NCI-H2196 (cell line): ENCODE measurements around the gene DEPP1.
"Not testable (repeated sequence)": the region's sequence is repeated elsewhere in the genome, so short reads cannot be mapped to it uniquely, and the experiment has no call there.

Experiments used
- DNase-seq: peaks from one replicate; lab custom pipeline; 2025; ENCODE audit not compliant: unreplicated experiment; lab: John Stamatoyannopoulos, UW

Gene DEPP1, protein sequence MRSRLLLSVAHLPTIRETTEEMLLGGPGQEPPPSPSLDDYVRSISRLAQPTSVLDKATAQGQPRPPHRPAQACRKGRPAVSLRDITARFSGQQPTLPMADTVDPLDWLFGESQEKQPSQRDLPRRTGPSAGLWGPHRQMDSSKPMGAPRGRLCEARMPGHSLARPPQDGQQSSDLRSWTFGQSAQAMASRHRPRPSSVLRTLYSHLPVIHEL

DNA sequence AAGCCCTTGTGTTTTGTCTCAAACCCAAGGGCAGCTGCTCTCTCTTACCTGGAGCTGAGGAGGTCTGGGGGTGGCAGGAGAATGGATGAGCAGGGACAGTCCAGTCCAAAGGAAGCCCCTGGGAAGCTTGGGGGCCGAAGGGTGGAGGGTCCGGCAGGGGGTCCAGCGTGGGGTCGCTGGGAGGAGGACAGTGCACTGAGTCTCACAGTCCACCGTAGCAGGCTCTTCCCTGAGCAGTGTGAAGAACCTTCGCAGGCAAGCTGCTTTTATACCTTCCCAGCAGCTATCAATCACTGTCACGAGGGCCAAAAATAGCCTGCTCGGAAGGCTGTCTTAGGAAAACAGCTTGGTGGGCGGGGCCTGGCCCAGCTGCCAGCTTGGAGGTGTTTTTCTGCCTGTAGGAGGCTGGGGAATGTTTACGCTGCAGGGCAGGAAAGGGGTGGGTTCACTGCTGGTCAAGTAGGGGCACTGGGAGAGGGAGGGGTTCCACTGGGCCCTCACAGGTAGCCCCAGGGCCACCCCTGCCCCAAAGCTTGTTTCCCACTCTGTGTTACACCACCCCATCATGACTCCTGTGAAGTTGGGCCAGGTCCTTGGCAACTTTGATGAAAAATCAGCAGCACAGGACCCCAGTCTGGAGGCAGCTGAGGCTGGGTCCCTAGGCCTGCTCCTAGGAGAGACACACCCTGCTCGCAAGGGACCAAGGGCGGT, at the start of gene DEPP1:
TSS of gene DEPP1 (minus strand) at position 240 of the 711 bp plus-strand sequence. CDS start 779 bp downstream, outside the sequence.
- DNase-seq = peak; percentile 79

DNA sequence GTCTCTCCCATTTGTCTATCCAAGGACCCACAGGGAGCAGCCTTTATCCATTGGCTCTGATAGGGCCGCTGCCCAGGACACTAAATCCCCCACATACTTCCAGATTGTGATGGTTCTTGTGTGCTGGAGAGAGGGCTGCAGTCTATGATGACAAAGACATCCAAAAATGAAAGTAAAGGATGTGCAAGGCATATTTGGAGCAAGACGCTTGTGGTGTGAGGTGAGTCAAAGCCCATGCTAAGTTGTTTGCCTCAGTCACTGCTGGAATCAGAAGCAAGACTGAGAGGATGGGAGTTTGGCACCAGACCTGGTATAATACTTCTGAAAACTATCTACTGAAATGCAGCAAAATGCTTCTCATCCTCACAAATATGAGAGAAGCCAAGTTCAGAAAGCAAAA, 44.8 kb upstream of the DEPP1 start:
- no peak for DNase-seq

DNA sequence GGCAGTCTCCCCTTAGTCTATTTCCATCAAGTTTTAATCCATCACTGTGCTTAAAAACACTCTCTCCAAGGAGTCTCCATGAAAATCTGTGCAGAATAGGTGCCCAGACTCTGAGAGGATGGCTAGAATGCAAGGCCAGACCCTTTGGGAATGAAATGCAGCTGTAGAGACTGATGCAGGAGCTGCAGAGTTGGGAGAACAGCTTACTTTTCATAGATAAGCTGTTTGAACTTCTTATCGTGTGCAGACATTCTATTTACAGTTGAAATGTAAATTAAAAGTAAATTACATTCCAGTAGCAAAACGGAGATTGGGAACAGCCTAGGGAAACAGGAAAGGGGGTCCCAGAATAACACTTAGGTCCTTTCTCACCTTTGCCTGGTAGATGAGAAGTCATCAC, 37.0 kb upstream of the DEPP1 start:
- no peak for DNase-seq

DNA sequence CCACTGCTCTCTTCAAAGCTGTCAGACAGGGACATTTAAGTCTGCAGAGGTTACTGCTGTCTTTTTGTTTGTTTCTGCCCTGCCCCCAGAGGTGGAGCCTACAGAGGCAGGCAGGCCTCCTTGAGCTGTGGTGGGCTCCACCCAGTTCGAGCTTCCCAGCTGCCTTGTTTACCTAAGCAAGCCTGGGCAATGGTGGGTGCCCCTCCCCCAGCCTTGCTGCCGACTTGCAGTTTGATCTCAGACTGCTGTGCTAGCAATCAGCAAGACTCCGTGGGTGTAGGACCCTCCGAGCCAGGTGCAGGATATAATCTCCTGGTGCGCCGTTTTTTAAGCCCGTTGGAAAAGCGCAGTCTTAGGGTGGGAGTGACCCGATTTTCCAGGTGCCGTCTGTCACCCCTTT, 35.9 kb upstream of the DEPP1 start:
- DNase-seq = not testable (repeated sequence)

DNA sequence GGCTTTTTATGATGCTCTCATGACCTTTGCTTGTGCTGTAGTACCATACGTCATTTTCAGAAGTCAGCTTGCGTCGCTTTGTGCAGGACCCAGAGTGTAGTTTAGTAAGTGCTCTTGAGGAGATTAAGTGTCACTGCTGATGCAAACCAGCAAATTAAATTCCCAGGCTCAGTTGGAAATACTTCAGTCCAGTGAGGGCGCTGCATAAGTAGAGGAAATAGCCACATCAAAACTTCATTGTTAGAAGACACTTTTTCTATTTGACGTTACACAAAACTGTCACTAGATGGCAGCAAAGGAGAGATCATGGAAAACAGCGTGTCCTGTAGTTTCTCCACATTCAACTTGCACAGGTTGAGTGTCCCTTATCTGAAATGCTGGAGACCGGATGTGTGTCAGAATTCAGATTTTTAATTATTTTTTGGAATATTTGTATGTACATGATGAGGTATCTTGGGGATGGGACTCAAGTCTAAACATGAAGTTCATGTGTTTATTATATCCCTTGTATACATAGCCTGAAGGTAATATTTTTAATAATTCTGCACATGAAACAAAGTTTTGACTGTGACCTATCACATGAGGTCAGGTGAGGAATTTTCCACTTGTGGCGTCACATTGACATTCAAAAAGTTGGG, 30.0 kb upstream of the DEPP1 start:
- peak; percentile 66 for DNase-seq

DNA sequence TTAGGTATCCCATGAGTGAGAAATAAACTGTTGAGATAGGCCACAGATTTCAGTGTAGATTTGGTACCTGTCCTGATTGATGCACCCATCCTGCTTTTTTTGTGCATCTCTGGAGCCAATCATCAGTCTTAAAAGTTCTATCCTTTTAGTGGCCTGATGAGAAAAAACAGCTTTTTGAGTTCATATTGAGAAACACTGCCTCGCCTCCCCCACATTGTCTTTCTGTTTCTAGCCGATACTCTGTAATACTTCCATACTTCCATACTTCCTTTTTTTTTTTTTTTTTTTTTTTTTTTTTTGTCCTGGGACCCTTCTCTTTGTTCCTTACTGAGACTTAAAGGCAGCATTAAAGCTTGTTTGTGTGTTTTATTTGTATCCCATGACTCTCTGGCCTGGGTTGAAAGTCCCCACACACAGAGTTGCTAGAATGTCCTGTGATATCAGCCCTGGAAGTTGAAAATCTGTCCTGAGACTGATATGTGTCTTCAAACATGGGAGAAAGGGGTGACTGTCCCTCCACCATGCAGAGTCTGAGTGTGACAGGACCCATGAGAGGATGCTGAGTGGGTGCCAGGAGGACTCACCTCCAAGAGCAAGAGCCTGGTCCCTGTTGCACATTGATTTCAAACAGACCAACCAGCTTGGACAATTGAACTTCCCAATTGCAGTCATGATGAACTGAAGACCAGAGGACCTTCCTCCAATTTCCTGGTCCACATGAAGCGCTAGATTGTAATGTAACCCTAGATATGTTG, 27.8 kb upstream of the DEPP1 start:
- DNase-seq = no peak

DNA sequence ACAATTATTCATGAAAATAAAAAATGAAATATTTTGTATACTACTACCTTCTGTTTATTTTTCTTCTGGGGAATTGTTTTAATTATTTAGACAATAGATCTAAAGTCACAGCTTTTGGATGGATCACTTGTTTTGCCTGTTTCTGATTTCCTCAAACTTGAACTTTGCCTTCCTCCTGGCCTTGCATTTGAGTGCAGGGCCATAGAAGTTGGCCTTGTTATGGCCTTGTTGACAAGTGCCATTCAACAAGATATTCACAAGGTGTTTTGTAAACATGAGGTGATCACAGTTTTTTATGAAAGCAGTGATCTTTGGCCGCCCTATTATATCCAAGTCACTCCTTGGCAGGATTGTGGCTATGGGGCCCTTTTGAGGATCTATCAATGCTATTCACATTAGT, 26.7 kb upstream of the DEPP1 start:
- DNase-seq = no peak

DNA sequence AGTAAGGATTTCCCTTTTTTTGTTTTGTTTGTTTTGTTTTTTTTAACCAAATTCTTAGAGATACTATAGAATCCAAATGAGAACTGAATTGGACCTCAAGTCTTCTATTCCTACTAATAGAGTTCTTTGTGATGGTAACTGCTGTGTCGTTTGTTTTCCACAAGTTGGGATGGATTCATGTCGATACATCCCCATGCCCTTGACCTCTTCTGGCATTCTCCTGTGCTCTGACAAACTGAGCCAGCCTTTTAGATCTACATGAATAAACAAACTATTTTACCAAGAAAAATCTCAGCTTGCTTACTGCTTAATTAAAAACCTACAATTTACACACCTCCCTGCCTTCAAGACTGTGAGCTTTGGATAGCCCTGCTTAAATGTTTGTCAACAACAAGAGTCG, 26.1 kb upstream of the DEPP1 start:
- no peak for DNase-seq

DNA sequence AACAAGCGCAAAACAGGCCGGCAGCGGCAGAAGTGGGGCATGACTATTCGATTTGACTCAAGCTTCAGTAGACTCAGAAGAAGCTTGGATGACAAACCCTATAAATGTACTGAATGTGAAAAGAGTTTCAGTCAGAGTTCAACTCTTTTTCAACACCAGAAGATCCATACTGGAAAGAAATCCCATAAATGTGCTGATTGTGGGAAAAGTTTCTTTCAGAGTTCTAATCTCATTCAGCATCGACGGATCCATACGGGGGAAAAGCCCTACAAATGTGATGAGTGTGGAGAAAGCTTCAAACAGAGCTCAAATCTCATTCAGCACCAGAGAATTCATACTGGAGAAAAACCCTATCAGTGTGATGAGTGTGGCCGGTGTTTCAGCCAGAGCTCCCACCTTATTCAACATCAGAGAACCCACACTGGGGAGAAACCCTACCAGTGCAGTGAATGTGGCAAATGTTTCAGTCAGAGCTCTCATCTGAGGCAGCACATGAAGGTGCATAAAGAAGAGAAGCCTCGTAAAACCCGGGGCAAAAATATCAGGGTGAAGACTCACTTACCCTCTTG, 24.9 kb upstream of the DEPP1 start:
- no peak for DNase-seq

DNA sequence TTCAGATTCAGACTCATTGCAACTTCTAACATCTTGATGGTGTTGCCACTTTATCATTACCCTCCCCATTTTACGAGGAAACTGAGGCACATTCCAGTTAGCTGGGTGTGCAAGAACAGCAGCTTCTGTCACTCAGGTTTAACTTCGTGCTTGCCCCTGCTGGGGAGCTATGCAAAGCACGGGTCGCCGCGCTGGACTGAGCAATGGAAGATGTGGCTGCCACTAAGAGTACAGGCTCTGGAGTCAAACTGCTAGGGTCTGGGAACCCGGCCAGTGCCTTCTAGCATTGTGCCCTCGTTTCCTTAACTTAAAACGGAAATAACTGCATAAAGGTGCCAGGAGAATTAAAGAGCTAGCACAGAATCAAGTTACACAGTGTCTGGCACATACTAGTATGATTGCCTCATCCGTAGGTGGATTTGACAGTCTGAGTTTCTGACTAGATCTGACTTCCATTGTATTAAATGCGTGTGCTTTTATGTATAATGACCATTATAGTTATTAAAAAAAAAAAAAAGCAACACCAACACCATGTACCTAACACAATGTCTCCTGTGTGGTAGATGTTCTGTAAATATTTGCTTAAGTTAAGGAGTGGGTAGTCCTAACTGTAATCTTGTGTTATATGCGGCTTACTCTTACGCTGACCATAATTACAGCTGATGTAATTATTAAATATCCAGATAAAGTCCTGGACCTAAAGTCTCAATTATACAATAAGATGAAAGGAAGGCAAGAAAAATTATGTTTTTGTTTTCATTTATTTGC, 23.0 kb upstream of the DEPP1 start:
- peak; percentile 39 for DNase-seq

DNA sequence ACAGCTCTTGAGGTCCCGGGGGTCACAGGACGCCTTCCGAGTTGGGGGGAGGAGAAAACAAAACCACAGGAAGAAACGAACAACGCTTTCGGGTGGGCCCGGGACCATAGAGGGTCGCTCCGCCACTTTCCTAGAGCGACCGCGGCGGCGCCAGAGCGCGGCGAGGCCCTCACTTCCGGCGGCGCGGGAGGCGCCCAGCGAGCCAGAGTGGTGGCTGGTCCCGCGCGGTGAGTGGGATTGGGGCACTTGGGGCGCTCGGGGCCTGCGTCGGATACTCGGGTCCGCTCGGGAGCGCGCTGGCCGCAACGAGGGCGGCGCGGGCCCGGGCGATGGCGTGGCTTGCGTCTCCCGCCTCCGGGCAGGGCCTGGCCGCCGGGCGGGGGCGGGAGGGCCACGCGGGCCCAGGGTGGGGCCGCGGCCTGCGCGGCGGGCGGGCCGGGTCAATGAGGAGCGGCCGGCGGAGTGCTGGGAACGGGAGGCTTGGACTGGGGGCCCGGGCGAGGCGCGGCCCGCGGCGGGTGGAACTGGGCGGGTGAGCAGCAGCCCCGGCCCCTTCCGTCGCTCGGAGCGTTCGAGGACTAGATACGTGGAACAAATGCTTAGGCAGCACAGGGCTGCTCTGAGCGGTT, 22.3 kb upstream of the DEPP1 start, which contains the start of gene ZNF22:
TSS of gene ZNF22 (plus strand) at position 172 of the 629 bp plus-strand sequence. CDS start 2,446 bp downstream, outside the sequence.
- peak; percentile 18 for DNase-seq

DNA sequence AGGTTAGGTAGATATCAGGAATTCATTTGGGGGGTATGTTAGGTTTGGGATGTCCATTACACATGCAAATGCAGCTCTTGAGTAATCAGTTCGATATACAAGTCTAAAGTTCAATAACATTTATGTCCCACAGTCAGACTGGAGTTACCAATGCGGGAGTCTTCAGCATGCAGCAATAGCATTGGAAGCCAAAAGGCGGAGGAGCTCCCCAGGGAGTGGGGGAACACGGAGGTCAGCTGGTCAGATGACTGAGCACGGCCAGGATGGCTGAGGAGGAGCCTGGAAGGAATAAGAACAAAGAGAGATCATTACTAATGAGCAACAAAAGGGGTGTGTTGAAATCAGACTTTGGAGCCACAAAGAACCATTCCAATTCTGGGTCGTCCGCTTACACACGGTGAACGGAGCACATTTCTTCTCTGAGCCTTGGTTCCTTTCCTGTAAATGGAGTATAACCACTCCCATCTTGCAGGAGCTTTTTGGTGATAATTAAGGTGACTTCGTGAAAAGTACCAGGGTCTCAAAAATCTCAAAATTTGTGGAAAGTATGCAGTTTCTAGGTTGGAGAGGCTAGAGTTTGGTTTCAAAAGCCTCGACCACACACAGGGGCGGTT, 21.6 kb upstream of the DEPP1 start:
- no peak for DNase-seq

DNA sequence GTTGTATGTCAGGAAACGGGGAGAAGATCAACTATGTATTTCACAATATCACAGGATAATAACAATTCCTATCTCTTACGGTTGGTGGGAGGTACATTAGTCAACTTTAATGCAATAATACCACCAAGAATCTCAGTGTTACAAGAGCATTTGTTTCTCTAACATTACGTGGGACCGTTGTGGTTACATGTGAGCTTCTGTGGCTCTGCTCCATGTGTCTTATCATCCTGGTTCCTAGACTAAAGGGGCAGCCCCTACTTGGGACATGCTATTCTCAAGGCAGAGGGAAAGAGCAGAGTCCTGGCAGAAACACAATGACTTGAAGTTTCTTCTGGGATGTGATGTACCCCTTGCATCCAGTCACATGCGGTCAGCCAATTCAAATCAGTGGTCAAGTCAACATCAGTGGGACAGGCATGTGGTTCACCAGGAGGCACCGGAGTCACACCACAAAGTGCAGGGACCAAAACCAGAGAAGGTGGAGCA, 19.6 kb upstream of the DEPP1 start:
- no peak for DNase-seq

DNA sequence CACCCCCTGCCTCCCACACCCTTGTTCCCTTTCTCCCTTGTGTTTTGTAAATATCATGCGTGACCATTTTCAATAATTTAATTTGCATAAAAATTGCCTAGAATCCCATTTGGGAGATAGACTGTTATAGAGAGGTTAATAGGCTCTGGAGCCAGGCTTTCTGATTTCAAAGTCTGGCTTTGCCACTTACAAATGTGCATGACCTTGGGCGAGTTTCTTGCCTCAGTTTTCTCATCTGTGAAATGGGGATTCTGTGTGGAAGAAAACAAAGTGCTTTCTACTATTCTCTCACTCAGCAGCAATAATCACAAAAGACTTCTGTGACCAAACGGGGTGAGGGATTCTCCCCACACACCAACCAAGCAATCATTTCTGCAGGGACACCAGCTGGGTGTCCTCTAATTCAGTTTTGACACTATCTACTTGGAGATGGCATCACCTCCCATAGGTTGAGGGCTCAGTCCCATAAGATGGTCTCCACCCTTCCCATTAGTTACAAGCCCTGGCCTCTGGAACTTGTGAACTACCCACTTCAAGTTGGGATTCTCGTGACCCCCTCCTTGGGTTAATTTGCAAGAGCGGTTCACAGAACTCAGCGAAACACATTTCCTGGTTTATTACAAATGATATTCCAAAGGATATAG, 18.6 kb upstream of the DEPP1 start:
- DNase-seq = no peak

DNA sequence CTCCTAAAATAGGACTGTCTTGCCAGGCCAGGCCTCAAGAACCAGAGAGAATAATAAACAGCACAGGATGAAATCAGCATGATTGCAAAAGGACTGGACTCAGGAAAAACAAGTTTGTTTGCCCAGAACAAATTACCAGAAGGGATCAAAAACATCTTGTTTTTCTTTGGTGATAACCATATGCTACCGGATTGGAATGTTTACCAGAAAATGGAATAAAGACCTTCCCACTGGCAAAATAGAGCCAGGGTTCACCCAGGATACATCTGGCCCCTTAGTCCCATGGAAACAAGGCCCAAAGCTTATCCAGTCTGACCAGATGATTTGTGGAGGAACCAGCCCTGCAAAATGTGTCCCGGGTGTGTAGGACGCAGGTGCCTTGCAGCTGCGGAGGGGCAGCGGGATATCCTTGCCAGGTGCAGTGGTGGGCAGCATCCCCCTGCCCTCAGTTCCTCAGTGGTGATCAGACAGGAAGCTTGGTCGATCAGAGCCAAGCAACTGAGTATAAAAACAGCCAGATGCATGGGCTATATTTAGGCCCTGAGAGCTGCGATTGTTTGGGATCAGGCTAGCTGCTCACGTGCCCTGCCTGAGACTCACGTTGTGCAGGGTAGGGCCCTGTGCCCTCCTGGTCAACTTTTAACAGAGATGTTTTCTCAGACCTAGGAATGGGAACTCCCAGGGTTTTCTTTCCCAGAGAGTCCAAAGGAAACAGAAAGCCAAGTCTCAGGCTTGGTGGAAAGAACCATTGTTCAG, 17.5 kb upstream of the DEPP1 start:
- DNase-seq = no peak

DNA sequence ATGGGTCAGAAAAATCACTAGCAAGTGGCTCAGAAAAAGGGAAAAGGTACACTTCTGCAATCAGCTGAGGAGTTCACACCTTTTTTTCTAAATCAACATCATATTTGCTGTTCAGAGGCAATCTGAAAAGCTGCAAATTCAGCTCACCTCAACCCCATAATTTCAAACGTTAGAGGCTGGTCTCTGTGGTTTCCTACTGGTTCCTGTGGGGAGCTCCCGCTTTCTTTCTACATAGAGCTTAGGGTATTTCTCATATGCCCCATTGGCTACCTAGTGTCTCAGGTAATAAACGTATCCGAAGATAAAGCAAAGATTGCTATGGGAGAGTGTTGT, 16.9 kb upstream of the DEPP1 start:
- DNase-seq = no peak

DNA sequence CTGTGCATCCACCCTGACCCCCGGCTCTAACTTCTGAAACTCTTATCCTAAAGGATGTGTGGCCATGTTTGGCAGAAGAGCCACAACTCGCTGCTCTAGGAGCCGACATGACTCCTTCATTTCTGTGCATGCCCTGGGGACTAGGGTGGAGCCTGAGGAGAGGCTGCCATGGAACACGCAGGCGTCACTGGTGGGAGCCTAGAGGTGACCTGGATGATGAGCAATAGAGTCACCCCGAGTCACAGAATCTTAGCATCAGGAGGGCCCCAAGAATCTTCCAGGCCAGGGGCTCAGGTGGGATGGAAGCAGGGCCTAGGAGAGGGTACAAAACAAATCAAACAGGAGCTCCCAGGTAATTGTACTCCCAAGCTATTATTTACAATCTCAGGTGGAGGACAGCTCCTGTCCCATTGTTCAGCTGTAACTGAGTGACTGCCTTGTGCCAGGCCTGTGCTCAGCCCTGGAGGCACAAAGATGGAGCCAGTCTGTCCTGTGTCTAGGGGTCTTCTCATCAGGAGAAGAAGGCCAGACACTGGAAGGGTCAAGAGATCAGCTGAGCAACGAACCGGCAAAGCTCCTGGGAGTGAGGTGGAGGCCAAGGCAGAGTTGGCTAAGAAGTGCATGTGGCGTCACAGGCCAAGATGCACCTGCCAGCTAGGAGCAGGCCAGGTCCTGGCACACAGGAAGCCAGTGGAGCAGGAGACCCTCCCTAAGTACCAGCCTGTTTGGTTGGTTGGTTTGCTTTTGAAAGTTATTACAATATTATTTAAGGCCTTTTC, 16.3 kb upstream of the DEPP1 start:
- no peak for DNase-seq
